Skeletal muscle satellite cell (primary cell): Measurements from ENCODE around the gene IFNAR1.
A peak's percentile ranks its signal among the peaks of the same experiment; 100 is the strongest.
"Not testable (repeated sequence)": the region's sequence is repeated elsewhere in the genome, so short reads cannot be mapped to it uniquely, and the experiment has no call there.

ENCODE experiments used
- H3K27me3 ChIP-seq: 2 replicates; pipeline ENCODE4 v1.7.0; 2013; ENCODE audit warnings: low read length; ENCODE audit not compliant: control insufficient read depth, insufficient read depth
- H3K36me3 ChIP-seq: 2 replicates; pipeline ENCODE4 v1.7.0; 2013; ENCODE audit warnings: mild to moderate bottlenecking, control low read depth, low read length; ENCODE audit not compliant: insufficient read depth
- H3K4me1 ChIP-seq: 2 replicates; pipeline ENCODE4 v1.7.0; 2013; ENCODE audit warnings: low read length; ENCODE audit not compliant: control insufficient read depth, insufficient read depth
- H3K4me2 ChIP-seq: 2 replicates; pipeline ENCODE4 v1.7.0; 2013; ENCODE audit warnings: mild to moderate bottlenecking, low read length
- H3K4me3 ChIP-seq: 2 replicates; pipeline ENCODE4 v1.7.0; 2013; ENCODE audit warnings: low read length
- H3K9ac ChIP-seq: 2 replicates; pipeline ENCODE4 v1.7.0; 2013; ENCODE audit warnings: mild to moderate bottlenecking, low read depth, low read length, moderate library complexity
- H3K9me3 ChIP-seq: replicated peaks from 2 replicates; pipeline ENCODE4 v1.7.0; 2013; ENCODE audit warnings: mild to moderate bottlenecking, control low read depth, low read length

IFNAR1 gene

GRCh38 chr21:33369586-33369985 lies 44.8 kb downstream of the IFNAR1 start:
- Histone ChIP-seq H3K4me1 (peaks cover 7% of the 10 kb centered on the region), H3K4me3 (no peak overlapping the region), H3K4me2 (no peak overlapping the region), H3K36me3 (no peaks in the 10 kb centered on the region), H3K9me3 (peaks cover 14% of the 10 kb centered on the region), H3K27me3 (no peaks in the 10 kb centered on the region), H3K9ac (no peak overlapping the region)

GRCh38 chr21:33370305-33370704 lies 45.5 kb downstream of the IFNAR1 start:
- H3K4me3 ChIP-seq: no peak overlapping the region
- H3K9ac ChIP-seq: no peak overlapping the region
- no peaks in the 10 kb centered on the region for H3K36me3 ChIP-seq
- H3K27me3 ChIP-seq: no peaks in the 10 kb centered on the region
- H3K9me3 ChIP-seq: peaks cover 14% of the 10 kb centered on the region
- H3K4me1 ChIP-seq: peaks cover 7% of the 10 kb centered on the region
- H3K4me2 ChIP-seq: no peak overlapping the region

GRCh38 chr21:33371366-33371765 lies 46.6 kb downstream of the IFNAR1 start:
- Histone ChIP-seq H3K27me3 (no peaks in the 10 kb centered on the region), H3K4me1 (peaks cover 7% of the 10 kb centered on the region), H3K36me3 (no peaks in the 10 kb centered on the region), H3K9me3 (peaks cover 14% of the 10 kb centered on the region), H3K4me2 (no peak overlapping the region), H3K4me3 (no peak overlapping the region), H3K9ac (no peak overlapping the region)

GRCh38 chr21:33372582-33372981 lies 47.8 kb downstream of the IFNAR1 start:
- Histone ChIP-seq H3K27me3 (no peaks in the 10 kb centered on the region), H3K4me3 (no peak overlapping the region), H3K4me1 (peaks cover 7% of the 10 kb centered on the region), H3K9me3 (peaks cover 8% of the 10 kb centered on the region), H3K9ac (no peak overlapping the region), H3K36me3 (no peaks in the 10 kb centered on the region), H3K4me2 (no peak overlapping the region)

- no peaks in the 10 kb centered on the region for H3K27me3 ChIP-seq
- H3K9ac ChIP-seq: no peak overlapping the region
- H3K4me3 ChIP-seq: no peak overlapping the region
- H3K36me3 ChIP-seq: no peaks in the 10 kb centered on the region
- H3K4me2 ChIP-seq: no peak overlapping the region
- H3K4me1 ChIP-seq: peaks cover 7% of the 10 kb centered on the region
- peaks cover 2% of the 10 kb centered on the region for H3K9me3 ChIP-seq
Measured at GRCh38 chr21:33373451-33373850, 48.7 kb downstream of the IFNAR1 start.

GRCh38 chr21:33374080-33374449 lies 49.3 kb downstream of the IFNAR1 start:
- Histone ChIP-seq H3K9ac (no peak overlapping the region), H3K36me3 (no peaks in the 10 kb centered on the region), H3K4me2 (peak overlapping the region; percentile 25), H3K9me3 (no peaks in the 10 kb centered on the region), H3K27me3 (no peaks in the 10 kb centered on the region), H3K4me3 (no peak overlapping the region), H3K4me1 (peaks cover 12% of the 10 kb centered on the region)

- Histone ChIP-seq H3K36me3 (no peaks in the 10 kb centered on the region), H3K4me3 (no peak overlapping the region), H3K27me3 (no peaks in the 10 kb centered on the region), H3K4me2 (peak overlapping the region; percentile 25), H3K4me1 (peaks cover 17% of the 10 kb centered on the region), H3K9me3 (no peaks in the 10 kb centered on the region), H3K9ac (no peak overlapping the region)
Measured at GRCh38 chr21:33374450-33375096, 49.8 kb downstream of the IFNAR1 start.

GRCh38 chr21:33375101-33375644 lies 50.4 kb downstream of the IFNAR1 start:
- Histone ChIP-seq H3K9ac (no peak overlapping the region), H3K9me3 (no peaks in the 10 kb centered on the region), H3K36me3 (no peaks in the 10 kb centered on the region), H3K4me3 (no peak overlapping the region), H3K4me1 (peaks cover 23% of the 10 kb centered on the region), H3K4me2 (no peak overlapping the region), H3K27me3 (no peaks in the 10 kb centered on the region)

GRCh38 chr21:33377221-33377920 lies 52.6 kb downstream of the IFNAR1 start:
- Histone ChIP-seq H3K4me1 (peaks cover 34% of the 10 kb centered on the region), H3K27me3 (no peaks in the 10 kb centered on the region), H3K9me3 (no peaks in the 10 kb centered on the region), H3K4me3 (no peak overlapping the region), H3K4me2 (no peak overlapping the region), H3K9ac (no peak overlapping the region), H3K36me3 (no peaks in the 10 kb centered on the region)

- peaks cover 41% of the 10 kb centered on the region for H3K4me1 ChIP-seq
Measured at GRCh38 chr21:33378081-33378480, 53.3 kb downstream of the IFNAR1 start.

GRCh38 chr21:33379934-33380333 lies 55.2 kb downstream of the IFNAR1 start:
- Histone ChIP-seq H3K4me3 (peak overlapping the region; percentile 32), H3K9ac (peak overlapping the region; percentile 70), H3K4me2 (peak overlapping the region; percentile 76), H3K4me1 (peaks cover 42% of the 10 kb centered on the region)
- not testable (repeated sequence) for H3K36me3 ChIP-seq, H3K9me3 ChIP-seq, H3K27me3 ChIP-seq

More at GRCh38 chr21:33378081-33378480, 53.3 kb downstream of the IFNAR1 start:
- H3K9me3 ChIP-seq: no peaks in the 10 kb centered on the region
- H3K4me3 ChIP-seq: no peak overlapping the region
- H3K4me2 ChIP-seq: no peak overlapping the region
- H3K9ac ChIP-seq: no peak overlapping the region
- no peaks in the 10 kb centered on the region for H3K36me3 ChIP-seq
- H3K27me3 ChIP-seq: no peaks in the 10 kb centered on the region
